ENCODE measurements around the gene ATP9A.
"Not testable (repeated sequence)": the region's sequence is repeated elsewhere in the genome, so short reads cannot be mapped to it uniquely, and the experiment has no call there.

ATP9A gene

DNA sequence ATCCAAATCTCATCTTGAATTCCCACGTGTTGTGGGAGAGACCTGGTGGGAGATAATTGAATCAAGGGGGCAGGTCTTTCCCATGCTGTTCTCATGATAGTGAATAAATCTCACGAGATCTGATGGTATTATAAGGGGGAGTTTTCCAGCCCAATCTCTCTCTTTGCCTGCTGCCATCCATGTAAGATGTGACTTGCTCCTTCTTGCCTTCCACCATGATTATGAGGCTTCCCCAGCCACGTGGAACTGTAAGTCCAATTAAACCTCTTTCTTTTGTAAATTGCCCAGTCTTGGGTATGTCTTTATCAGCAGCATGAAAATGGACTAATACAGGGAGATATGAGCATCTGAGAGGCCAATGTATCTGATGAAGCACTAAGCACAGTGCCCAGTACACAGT lies 199.7 kb downstream of the ATP9A start:
- DNase-seq = not testable (repeated sequence)

DNA sequence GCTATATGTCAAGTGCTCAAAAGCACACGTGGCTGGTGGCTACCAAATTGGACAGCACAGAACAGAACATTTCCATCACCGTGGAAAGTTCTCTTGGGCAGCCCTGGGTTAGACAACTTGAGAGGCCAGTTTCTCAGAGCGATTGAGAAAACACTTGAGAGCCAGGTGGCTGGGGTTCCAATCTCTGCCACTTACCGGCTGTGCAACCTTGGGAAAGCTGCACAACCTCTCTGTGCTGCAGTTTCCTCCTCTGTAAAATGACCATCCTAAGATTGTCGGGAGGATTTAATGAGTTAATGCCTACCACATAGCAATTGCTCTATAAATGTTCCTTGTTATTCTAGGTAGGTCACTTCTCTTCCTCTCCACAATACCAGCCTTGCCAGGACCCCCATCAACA lies 200.6 kb downstream of the ATP9A start:
- DNase-seq = no peak

DNA sequence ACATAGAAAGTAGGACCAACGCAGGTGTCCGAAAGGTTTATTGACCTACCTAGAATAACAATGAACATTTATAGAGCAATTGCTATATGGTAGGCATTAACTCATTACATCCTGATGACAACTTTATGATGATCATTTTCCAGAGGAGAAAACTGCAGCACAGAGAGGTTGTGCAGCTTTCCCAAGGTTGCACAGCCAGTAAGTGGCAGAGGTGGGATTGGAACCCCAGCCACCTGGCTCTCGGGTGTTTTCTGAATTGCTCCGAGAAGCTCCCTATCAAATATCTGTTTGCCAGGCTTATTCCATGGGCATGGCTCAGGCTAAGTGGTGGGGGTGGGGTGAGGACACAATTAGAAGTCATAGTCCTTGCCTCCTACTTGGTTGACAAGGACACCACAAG lies 201.6 kb downstream of the ATP9A start:
- DNase-seq = no peak

DNA sequence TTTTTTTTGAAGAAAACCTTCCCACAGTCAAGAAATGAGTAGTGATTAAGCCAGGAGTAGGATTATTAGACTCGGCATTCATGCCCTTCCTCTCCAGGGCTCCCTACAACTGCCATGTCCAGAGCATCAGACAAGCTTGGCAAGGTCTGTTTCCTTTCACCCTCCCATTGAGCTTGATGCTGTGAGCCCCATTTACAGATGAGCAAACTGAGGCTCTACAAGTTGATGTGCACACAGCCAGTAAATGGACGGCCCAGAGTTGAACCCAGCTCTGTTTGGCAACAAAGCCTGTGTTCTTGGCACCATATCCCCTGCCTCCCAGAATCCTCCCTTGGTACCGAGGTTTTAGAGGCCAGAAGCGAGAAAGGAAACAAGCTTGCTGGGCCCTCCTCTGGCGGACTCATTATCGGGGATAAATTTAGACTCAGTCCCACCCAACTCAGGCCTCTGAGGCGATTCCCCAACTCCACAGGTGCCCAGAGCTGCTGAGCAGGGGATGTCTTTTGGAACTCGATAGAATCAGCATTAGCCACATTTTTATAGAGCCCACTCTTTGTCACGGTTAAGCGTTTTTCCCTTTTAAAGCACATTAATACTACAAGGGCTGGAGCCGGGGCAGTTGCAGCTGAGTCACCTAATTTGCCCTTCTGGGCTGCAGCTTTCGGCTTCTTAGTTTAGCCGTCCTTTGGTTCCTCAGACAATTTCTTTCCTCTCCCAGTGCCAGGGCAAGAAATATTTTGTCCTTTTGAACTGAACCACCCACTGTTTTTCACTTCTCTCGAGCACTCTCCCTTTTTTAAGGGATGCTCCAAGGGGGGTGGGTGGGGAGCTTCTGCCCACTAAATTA lies 202.7 kb downstream of the ATP9A start:
- DNase-seq = no peak

DNA sequence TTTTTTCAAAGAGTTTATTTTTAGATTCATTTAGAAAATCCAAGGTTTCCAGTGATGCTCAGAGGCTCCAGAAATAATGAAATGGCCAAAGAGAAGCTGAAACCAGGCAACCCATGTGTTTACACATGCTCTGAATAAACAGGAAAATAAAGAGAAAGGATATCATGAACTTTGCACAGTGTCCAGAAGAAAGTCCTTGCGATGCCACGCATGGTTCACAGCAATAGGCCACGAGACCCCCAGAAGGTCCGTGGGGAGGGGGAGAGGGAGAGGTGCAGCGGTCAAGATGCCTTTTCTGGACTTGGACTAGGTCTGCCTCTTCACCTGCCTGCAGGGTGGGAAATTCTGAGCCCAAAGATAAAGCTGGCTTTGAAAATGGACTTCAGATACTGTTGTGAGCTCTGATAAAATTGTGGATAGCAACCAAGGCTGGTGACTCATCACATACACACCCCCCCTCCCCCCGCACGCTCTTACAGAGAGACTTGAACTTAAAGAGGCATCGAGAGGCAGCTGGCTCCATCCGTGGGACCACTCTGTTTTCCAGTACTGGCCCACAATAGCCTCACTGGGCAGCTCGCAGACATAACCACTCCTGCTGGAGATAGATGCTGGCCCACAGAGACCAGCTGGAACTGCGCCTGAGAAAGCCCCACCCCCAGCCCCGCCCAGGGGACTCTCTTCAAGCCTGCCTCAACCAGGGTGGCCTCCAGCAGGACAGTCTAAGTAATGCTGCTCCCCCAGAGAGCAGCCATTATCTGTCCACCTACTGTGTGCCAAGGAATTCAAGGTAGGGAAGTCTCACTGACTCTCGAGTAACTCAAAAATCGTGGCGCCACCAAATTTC lies 204.5 kb downstream of the ATP9A start:
- no peak for DNase-seq

DNA sequence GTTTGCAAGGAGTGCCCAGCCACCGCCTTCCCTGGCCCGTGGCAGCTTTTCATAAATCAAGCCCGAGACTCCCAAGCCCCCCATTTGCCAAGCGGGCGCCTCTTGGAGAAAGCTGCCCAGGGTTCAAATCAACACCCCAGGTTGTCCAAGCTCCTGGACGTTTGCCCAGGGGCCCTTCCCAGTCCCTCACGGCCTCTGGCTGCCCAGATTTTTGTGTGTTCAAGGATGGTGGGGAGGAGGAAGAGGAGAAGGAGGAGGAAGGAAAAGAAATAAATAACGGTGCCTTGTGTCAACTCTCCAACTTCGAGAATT lies 205.1 kb downstream of the ATP9A start:
- no peak for DNase-seq

DNA sequence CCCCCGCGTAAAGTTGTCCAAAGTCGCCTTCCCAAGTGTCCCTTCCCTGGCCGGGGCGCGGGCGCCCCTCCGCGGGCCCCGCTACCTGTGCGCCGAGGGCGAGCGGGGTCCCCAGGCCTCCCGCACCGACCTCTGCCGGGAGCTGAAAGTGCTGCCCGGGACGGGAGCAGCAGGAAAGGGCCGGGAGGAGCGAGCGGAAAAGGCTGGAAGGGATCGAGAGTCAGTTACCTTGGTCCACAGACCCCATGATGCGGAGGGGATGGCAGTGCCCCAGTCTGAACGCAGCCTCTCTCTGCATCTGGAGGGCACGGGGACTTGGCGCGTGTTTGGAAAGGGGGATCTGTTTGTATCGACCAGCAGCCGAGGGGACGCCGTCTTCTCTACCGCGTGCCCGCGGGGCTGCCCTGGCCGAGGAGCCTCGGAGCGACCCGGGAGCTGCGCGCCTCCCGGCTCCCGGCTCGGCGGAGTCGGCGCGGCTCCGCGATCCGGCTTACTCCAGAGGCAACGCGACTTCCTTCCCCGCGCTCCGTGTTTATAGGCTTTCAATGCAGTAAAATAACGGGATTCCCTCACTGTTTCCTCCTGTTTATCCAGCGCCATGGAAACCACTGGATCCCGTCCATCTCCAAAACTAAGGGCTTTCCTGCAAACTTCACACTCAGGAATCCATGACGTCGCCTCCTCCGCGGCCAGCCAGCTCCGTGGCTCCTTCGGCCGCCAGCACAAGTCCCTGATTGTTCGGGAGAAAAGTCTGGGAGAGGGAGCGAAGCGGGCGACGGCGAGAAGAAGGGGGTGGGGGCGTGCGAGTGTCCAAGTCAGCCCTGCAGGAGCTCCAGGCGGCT lies 205.6 kb downstream of the ATP9A start:
- no peak for DNase-seq

DNA sequence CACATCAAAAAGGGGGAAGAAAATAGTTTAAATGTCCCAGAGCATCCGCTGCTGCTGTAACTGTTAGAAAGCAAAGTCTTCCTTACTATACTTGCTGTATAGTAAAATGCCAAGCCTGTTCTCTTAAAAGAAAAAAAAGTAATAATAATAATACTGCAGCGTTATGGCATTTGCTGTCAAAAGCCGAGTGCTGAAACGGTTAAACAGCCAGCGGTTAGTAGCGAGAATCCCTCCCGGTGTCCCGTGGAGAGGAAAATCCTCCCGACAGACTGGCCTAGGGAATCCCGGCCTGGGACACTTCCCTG lies 206.2 kb downstream of the ATP9A start:
- no peak for DNase-seq

DNA sequence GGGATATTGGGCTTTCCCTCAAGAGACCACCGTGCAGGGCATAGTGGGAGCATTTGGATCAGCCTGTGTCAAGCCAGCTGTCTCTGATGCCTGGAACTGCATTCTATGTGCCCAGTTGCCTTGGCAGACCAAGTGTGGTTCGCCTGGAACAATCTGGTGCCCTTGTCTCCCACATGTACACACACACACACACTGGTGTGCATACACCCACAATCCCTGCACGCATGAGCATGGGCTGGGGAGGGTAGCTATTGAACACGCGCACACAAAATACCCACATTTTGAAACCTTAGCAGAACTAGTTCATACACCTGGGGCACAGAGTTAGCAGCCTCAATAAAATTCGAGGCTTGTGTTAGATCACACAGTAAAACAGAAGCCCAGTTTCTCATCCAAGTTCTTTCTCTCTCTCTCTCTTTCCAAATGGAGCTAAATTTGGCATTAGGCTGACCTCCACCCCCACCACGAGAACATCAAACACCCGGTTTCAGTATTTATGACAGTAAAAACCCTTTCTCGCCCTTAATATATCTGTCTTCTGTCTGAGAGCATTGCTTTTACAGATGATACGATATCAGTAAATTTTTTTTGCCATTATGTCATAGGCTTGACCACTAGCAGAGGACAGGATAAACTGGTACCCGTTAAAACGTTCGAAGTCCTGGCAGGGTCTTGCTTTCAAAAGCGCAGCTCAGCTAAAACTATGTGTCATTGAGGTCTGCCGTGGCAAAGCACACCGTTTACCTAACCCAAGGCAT lies 207.5 kb downstream of the ATP9A start:
- no peak for DNase-seq

DNA sequence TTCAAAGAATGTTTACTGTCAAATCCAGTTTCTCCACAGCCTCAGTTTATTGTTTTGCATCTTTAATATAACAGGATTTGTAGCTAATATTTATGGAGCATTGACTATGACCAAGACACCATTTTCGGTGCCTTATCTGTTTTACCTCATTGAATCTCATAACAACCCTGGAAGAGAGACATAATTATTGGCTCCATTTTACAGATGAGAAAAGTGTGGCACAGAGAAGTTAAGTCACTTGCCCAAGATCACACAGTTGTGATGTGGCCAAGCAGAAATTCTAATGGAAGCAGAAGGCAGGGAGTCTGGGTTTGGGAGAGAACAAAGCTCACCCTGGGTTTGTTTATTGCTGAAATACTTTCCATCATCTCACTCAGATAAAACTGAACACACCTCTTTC lies 208.1 kb downstream of the ATP9A start:
- DNase-seq = no peak

DNA sequence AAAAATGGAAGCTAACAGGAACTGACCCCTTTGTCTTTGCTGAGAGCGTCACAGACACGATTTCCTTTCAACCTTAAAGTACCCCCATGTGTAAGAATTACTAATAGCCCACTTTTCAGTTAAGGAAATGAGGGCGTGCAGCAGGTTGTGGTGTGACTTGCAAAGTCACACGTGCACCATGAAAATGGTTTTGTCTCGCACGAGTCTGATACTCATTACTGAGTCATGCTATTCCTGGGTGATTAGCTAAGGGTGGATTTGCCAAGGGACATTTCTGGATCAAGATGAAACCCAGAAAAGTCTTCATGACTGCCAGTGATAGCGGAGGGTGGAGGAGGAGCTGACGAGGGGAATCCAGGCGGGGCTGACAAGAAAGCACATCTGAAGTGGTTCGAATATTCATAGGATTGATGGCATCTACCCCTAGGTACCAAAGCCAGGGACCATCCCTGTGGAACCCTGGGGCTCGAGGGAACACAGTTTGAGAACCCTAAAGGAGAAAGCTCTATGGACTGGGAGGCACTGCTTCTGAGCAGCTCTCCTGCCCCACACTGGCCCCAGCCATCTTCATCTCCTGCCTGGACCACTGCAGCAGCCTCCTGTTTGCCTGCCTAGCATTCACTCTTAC lies 213.5 kb downstream of the ATP9A start:
- no peak for DNase-seq

DNA sequence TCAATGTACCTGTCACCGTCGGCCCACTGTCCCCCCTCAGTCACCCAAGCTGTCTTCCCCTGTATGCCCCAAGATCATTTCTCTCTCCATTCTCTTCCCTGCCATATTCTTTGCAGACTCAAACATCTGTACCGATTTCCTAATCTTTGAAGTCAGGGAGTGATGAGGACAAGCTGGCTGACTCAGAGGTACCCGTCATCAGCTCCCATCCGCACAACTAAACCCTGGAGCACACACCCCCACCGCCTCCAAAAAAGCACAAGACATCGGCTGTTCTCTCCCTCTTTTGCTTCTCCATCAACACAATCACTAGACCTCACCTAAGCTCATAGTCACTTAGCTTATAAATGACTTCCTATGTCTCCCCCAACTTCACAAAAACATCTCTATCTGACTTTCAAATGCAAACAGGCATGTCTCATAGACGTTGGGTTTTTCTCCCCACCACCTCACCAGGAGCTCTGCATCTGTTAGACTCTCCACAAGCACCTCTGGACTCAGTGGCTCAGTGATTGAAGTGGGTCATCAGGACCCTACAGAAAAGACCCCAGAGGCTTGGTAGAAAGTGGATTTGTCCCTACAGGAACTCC lies 214.2 kb downstream of the ATP9A start:
- no peak for DNase-seq

DNA sequence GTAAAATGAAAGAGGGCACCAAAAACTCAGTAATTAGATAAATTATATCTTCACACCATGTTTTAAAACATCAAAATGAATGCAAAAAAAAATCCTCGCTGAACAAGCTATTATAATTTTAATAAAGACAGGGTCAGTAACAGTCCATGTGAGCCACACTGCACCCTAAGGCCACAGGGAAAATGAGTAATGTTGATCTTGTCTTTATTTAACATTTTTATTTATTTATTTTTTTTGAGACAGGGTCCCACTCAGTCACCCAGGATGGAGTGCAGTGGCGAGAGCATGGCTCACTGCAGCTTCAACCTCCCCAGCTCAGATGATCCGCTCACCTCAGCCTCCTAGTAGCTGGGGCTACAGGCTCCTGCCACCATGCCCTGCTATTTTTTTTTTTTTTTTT lies 217.0 kb downstream of the ATP9A start:
- DNase-seq = no peak

DNA sequence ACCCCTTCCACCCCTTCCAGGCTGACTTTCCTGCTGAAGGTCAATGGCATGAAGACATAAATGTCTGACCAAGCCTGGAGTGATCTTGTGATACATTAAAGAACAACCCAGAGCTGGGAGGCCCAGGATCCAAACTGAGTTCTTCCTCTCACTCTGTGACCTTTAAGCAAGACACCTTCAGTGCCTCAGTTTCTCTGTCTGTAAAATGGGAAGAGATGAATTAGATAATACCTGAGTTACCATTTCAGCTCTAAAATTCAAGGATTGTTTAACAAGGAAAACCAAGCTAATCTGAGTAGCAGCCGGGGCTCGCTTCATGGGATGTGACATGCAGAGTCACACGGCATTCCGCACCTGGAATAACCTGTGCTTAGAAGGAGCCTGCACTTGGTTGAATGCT lies 218.7 kb downstream of the ATP9A start:
- no peak for DNase-seq

DNA sequence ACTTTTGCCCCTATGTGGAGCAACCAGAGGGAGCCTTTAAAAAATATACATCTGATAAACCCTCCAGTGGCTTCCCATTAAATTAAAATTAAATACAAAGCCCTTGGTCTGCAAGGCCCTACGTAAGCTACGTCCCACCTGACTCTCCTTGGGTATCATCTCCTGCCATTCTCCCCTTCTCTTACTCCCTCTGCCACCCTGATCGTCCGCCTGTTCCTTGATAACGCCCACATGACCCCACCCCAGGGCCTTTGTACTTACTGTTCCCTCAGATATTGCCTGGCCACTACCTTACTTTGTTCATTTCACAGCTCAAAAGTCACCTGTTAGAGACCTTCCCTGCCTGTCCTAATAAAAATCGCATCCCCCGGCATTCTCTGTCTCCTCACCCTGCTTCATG lies 220.2 kb downstream of the ATP9A start:
- no peak for DNase-seq
